Measurements from ENCODE around the gene CBR1. TPM values are rescaled to one million over a fixed set of nuclear protein-coding genes. Genes with fewer than 3 reads are reported as not detected.

The CBR1 gene
- total RNA-seq, 2 experiments from 2014 or later, result 5.2 to 6.8 TPM

DNA sequence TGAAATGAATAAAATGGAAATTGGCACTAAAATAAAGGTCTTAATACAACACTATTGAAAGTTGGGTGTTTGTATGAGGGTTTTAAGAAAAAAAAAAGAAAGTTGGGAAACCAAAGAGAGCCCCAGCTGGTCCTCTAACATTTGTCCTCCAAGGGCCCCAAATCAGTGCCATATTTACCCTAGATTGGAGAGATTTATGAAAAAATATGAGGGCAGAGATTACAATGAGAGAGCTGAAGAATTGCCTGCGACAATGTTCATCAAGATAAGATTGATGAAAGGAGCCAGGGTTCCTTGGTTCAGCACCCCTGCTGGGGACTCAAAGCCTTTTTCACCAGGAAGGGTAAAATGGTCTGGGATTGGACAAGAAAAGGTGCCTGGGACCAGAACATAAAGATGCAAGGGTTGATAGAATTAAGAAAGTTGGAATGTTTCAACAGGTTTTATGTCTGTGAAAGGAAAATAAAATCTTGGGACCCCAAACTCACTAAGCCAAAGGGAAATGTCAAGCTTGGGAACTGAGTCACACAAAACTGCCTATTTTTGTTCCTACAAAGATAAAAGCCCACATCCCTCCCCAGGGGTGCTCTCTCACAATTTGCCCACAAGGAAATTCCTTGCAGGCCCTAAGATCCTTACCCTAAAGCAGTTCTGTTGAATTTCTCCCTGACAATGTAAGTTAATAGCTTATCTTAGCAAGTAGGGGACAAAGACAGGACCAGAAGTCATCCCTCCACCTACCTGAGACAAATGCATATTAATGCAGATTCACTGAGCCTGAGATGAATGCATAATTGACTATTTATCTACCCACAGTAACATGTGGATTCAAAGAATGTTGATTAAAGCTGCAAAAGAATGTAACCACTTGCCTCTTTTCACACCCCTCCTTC is 26.8 kb downstream of the CBR1 start:
- ATAC-seq (ENCODE audit: poor library complexity) (no peak), DNase-seq (no peak)
- no peak overlapping the region for H3K4me3 ChIP-seq (ENCODE audit: low read length)
- no peaks in the 10 kb centered on the region for H3K36me3 ChIP-seq (ENCODE audit: insufficient read depth, low read length)
- ChIA-PET POLR2A (interaction anchor here (0.6 kb wide), 1 partner anchor 224 kb away, joined by 3 read pairs; no protein-coding TSS in a partner anchor), CTCF (no interaction called here)
- peaks cover 5% of the 10 kb centered on the region for H3K9me3 Mint-ChIP-seq
- H3K36me3 Mint-ChIP-seq (ENCODE audit: low read depth), result peaks cover 6% of the 10 kb centered on the region
- H3K4me1 ChIP-seq (ENCODE audit: insufficient read depth, low read length), result no peaks in the 10 kb centered on the region
- peaks cover 23% of the 10 kb centered on the region for H3K27me3 Mint-ChIP-seq
- peaks cover 0 to 6% of the 10 kb centered on the region in 2 experiments for H3K27me3 ChIP-seq (ENCODE audit: control insufficient read depth in 1 of 2, insufficient read depth in 2 of 2, low read length in 2 of 2)
- peaks cover 11 to 14% of the 10 kb centered on the region in 2 experiments for H3K9me3 ChIP-seq (ENCODE audit: control insufficient read depth in 1 of 2, insufficient read depth in 1 of 2, low read length in 2 of 2)
- TF ChIP-seq, protein P1, sequence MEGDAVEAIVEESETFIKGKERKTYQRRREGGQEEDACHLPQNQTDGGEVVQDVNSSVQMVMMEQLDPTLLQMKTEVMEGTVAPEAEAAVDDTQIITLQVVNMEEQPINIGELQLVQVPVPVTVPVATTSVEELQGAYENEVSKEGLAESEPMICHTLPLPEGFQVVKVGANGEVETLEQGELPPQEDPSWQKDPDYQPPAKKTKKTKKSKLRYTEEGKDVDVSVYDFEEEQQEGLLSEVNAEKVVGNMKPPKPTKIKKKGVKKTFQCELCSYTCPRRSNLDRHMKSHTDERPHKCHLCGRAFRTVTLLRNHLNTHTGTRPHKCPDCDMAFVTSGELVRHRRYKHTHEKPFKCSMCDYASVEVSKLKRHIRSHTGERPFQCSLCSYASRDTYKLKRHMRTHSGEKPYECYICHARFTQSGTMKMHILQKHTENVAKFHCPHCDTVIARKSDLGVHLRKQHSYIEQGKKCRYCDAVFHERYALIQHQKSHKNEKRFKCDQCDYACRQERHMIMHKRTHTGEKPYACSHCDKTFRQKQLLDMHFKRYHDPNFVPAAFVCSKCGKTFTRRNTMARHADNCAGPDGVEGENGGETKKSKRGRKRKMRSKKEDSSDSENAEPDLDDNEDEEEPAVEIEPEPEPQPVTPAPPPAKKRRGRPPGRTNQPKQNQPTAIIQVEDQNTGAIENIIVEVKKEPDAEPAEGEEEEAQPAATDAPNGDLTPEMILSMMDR (IDR thresholded peaks at IDR 0.05), result no peak
- no peak overlapping the region for H3K27ac ChIP-seq (ENCODE audit: low read depth in 1 of 2, low read length in 2 of 2)
- intact Hi-C loops (cut with DNase I, micrococcal nuclease), result no loop called here
- H3K4me3 Mint-ChIP-seq, result no peak overlapping the region
- no peaks in the 10 kb centered on the region for H3K4me1 Mint-ChIP-seq (ENCODE audit: low read depth)
- H3K27ac Mint-ChIP-seq, result no peak overlapping the region

DNA sequence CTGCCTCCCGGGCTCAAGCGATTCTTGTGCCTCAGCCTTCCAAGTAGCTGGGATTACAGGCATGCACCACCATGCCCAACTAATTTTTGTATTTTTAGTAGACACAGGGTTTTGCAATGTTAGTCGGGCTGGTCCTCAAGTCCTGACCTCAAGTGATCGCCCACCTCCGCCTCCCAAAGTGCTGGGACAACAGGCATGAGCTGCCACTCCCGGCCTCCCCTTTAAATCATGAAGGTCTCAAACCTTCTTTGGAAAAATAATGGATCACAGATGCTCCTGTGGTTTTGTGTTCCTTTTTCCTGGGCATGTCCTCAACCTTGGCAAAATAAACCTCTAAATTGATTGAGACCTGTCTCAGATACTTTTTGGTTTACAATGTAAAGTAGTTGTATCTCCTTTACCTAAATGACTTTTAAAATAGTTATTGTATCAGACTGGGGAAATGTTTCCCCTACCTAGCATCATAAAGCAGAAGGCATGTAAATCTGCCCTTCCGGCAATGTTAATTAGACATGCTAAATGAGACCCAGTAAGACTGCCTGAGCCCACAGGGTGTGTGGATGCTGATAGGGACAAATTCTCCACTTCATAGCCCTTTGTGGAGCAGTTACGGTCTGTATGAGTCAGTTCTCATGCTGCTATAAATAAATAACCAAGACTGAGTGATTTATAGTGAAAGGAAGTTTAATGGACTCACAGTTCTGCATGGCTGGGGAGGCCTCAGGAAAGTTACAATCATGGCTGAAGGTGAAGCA is 27.8 kb downstream of the CBR1 start:
- Histone ChIP-seq H3K27me3 (ENCODE audit: control insufficient read depth in 1 of 2, insufficient read depth in 2 of 2, low read length in 2 of 2) (peaks cover 0 to 5% of the 10 kb centered on the region in 2 experiments), H3K27ac (ENCODE audit: low read depth in 1 of 2, low read length in 2 of 2) (no peak overlapping the region), H3K9me3 (ENCODE audit: control insufficient read depth in 1 of 2, insufficient read depth in 1 of 2, low read length in 2 of 2) (peaks cover 11 to 14% of the 10 kb centered on the region in 2 experiments), H3K36me3 (ENCODE audit: insufficient read depth, low read length) (no peaks in the 10 kb centered on the region), H3K4me1 (ENCODE audit: insufficient read depth, low read length) (no peaks in the 10 kb centered on the region), H3K4me3 (ENCODE audit: low read length) (no peak overlapping the region)
- TF ChIP-seq, protein P1 (IDR thresholded peaks at IDR 0.05), result no peak
- CTCF ChIA-PET, result no interaction called here
- POLR2A ChIA-PET, result interaction anchor here (0.6 kb wide), 1 partner anchor 223 kb away, joined by 3 read pairs; no protein-coding TSS in a partner anchor
- intact Hi-C loops (cut with DNase I, micrococcal nuclease), result no loop called here
- DNase-seq, result no peak
- ATAC-seq (ENCODE audit: poor library complexity), result no peak
- Mint-ChIP-seq H3K36me3 (ENCODE audit: low read depth) (peaks cover 6% of the 10 kb centered on the region), H3K27ac (no peak overlapping the region), H3K4me3 (no peak overlapping the region), H3K4me1 (ENCODE audit: low read depth) (no peaks in the 10 kb centered on the region), H3K9me3 (peaks cover 5% of the 10 kb centered on the region), H3K27me3 (peaks cover 27% of the 10 kb centered on the region)

DNA sequence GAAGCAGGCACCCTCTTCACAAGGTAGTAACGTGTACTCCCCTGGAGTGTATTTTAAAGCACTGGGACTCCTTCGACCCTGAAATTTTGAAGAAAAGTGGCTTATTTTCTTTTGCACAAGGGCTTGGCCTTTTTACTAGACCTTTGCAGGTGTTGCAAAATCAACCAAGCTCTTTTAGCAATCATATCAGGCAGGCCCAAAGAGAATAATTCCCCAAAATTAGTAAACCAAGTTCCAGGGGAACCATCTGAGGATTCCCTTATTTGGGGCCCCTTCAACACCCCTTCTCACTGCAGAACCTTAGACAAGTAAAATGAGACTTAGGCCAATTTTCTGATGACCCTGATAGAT is 28.3 kb downstream of the CBR1 start:
- Histone ChIP-seq H3K27ac (ENCODE audit: low read depth in 1 of 2, low read length in 2 of 2) (no peak overlapping the region), H3K27me3 (ENCODE audit: control insufficient read depth in 1 of 2, insufficient read depth in 2 of 2, low read length in 2 of 2) (no peaks in the 10 kb centered on the region), H3K36me3 (ENCODE audit: insufficient read depth, low read length) (no peaks in the 10 kb centered on the region), H3K4me3 (ENCODE audit: low read length) (no peak overlapping the region), H3K9me3 (ENCODE audit: control insufficient read depth in 1 of 2, insufficient read depth in 1 of 2, low read length in 2 of 2) (peaks cover 6 to 11% of the 10 kb centered on the region in 2 experiments), H3K4me1 (ENCODE audit: insufficient read depth, low read length) (no peaks in the 10 kb centered on the region)
- TF ChIP-seq, protein P1 (IDR thresholded peaks at IDR 0.05), result no peak
- Mint-ChIP-seq H3K36me3 (ENCODE audit: low read depth) (peaks cover 6% of the 10 kb centered on the region), H3K4me1 (ENCODE audit: low read depth) (no peaks in the 10 kb centered on the region), H3K27me3 (peaks cover 29% of the 10 kb centered on the region), H3K27ac (no peak overlapping the region), H3K9me3 (peaks cover 5% of the 10 kb centered on the region), H3K4me3 (no peak overlapping the region)
- DNase-seq (no peak), ATAC-seq (ENCODE audit: poor library complexity) (no peak)
- ChIA-PET CTCF (no interaction called here), POLR2A (no interaction called here)
- intact Hi-C loops (cut with DNase I, micrococcal nuclease), result no loop called here

Measured in CD4-positive, alpha-beta T cell (primary cell).